HG03175 (cell line): ENCODE results near the gene PCYT1A.
"Not testable (repeated sequence)": the region's sequence is repeated elsewhere in the genome, so short reads cannot be mapped to it uniquely, and the experiment has no call there.

ENCODE experiments used
- ATAC-seq: cut with Tn5 transposase; IDR thresholded peaks from one replicate; pipeline ENCODE4 v1.9.1; 2021; ENCODE audit warnings: mild to moderate bottlenecking, moderate library complexity; ENCODE audit not compliant: unreplicated experiment

PCYT1A gene

GRCh38 chr3:196287440-196288140 lies at the start of gene PCYT1A:
PCYT1A (minus strand) TSS chr3:196287726; CDS start chr3:196270531, 17,195 bp downstream.
- ATAC-seq = peak; percentile 79

- ATAC-seq = no peak
Measured at GRCh38 chr3:196336319-196337145, 49.0 kb upstream of the PCYT1A start.

- no peak for ATAC-seq
Measured at GRCh38 chr3:196335503-196335948, 48.0 kb upstream of the PCYT1A start.

- no peak for ATAC-seq
Measured at GRCh38 chr3:196334982-196335381, 47.5 kb upstream of the PCYT1A start.

GRCh38 chr3:196332168-196332567 lies 44.6 kb upstream of the PCYT1A start:
- no peak for ATAC-seq

GRCh38 chr3:196327405-196327804 lies 39.9 kb upstream of the PCYT1A start:
- no peak for ATAC-seq

GRCh38 chr3:196326936-196327335 lies 39.4 kb upstream of the PCYT1A start:
- no peak for ATAC-seq

GRCh38 chr3:196323691-196324090 lies 36.2 kb upstream of the PCYT1A start:
- ATAC-seq = no peak

- no peak for ATAC-seq
Measured at GRCh38 chr3:196323016-196323415, 35.5 kb upstream of the PCYT1A start.

- ATAC-seq = no peak
Measured at GRCh38 chr3:196321162-196321561, 33.6 kb upstream of the PCYT1A start.

DNA sequence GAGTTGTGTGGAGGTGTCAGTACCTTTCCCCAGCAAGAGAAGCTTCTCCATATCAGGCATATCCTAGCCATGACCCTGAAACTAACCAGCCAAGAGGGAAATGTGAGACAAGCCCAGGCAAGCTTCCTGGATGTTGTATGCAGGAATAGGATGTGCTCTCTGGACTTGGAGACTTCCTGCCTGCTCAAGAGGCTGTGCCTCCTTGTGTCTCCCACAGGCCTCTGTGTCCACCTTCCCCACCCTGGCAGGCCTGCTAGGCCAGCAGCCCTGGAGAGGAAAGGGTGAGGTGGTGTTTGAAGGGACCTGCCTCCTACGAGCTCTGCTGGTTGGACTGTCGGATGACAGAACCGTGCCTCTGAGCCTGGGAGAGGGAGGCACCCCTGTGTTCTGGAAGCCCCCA lies 32.6 kb upstream of the PCYT1A start:
- ATAC-seq = no peak

GRCh38 chr3:196317687-196318467 lies 30.4 kb upstream of the PCYT1A start, which contains the start of gene DYNLT2B:
DYNLT2B (minus strand) TSS chr3:196318240; CDS start chr3:196318152, 88 bp downstream.
- peak; percentile 86 for ATAC-seq

DNA sequence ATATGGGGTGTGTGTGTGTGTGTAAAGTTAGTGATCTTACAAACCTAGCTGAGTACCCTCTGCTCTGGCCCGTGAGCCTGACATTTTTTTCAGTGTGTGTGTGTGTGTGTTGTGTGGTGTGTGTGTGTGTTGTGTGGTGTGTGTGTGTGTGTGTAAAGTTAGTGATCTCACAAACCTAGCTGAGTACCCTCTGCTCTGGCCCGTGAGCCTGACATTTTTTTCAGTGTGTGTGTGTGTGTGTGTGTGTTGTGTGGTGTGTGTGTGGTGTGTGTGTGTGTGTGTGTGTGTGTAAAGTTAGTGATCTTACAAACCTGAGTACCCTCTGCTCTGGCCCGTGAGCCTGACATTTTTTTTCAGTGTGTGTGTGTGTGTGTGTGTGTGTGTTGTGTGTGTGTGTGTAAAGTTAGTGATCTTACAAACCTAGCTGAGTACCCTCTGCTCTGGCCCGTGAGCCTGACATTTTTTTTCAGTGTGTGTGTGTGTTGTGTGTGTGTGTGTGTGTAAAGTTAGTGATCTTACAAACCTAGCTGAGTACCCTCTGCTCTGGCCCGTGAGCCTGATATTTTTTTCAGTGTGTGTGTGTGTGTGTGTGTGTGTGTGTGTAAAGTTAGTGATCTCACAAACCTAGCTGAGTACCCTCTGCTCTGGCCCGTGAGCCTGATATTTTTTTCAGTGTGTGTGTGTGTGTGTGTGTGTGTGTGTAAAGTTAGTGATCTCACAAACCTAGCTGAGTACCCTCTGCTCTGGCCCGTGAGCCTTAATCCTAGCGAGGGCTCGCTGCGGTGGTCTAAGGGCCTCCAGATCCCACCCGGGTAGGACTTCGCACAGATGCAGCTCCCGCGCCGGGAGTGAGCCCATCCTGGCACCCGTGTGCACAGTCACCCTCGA lies 29.5 kb upstream of the PCYT1A start:
- peak; percentile 37 for ATAC-seq

DNA sequence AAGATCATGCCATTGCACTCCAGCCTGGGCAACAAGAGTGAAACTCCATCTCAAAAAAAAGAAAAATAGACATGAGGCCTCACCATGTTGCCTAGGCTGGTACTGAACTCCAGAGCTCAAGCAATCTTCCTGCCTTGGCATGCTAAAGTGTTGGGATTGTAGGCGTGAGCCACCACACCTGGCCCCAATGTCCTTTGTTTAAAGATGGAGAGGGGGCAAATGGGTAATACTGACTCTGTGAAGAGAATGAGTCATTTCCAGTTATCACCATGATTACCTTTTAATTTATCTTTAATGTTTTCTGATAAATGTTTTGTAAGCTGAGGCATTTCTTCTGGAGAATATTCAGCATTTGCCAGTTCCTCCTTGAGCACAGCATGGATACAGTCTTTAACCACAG lies 28.3 kb upstream of the PCYT1A start:
- ATAC-seq = no peak

DNA sequence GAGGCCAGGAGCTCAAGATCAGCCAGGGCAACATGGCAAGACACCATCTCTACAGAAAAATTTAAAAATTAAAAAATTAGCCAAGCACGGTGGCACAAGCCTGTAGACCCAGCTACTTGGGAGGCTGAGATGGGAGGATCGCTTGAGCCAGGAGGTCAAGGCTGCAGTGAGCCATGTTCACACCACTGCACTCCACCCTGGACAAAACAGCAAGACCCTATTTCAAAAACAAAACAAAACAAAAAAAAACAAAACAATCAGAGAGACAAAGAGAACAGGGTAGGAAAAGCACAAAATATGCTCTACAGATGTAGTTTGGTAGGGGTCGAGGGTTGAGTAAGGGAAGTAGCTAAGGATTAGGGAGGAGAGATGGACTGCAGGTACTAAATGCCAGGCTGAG lies 27.1 kb upstream of the PCYT1A start:
- no peak for ATAC-seq

DNA sequence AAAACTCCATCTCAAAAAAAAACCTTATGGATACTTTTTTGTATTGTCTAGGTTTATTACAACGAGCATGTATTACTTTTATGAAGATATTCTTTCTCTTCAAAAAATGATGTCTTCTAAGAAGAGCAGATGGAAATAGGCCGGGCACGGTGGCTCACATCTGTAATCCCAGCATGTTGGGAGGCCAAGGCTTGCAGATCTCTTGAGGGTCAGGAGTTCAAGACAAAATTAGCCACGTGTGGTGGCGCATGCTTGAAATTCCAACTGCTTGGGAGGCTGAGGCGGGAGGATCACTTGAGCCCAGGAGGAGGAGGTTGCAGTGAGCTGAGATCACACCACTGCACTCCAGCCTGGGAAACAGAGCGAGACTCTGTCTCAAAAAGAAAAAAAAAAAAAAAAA lies 26.6 kb upstream of the PCYT1A start:
- ATAC-seq = not testable (repeated sequence)

DNA sequence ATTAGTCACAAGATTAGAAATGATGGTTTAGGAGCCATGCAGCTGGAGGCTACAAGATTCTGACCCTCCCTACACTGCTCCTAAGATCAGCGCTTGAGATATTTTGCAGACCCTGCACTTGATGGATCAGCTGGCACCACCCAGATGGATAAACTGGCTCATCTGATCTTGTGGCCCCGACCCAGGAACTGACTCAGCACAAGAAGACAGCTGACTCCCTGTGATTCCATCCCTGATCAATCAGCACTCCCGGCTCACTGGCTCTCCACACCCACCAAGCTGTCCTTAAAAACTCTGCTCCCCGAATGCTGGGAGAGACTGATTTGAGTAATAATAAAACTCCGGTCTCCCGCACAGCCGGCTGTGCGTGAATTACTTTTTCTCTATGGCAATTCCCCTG lies 15.4 kb upstream of the PCYT1A start:
- not testable (repeated sequence) for ATAC-seq

DNA sequence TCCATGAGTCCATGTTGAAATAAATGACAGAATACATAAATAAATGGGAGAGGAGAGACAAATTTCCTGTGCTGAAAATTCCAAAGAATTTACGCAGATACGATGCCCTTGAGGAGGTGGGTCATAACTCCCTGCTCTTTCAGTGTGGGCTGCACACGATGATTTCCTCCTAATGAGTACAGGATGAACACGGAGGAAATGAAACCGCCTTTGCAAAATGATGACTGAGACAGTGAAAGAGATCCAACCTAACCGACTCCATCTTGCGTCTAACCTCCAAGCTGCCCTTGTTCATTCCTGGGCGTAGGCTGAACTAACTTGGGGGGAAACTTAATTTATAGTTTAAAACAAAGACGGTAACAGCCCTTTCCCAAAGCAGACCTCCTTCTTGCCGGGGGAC lies 15.0 kb upstream of the PCYT1A start:
- not testable (repeated sequence) for ATAC-seq

DNA sequence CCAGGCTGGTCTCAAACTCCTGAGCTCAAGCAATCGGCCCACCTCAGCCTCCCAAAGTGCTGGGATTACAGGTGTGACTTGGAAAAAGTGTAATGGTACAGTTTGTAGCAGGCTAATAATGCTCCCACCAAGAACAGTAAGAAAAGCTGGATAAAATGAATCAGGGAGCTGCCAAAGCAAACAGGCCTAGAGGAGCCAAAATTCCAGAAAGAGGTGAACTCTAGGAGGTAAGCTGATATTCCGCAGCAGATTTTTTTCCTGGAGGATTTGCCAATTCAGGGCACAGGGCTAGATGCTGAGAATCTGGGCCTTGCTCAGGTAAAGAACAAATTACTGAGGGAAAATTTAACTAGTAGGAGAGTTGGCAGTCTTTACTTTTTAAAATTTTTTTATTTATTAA lies 11.0 kb upstream of the PCYT1A start:
- no peak for ATAC-seq

DNA sequence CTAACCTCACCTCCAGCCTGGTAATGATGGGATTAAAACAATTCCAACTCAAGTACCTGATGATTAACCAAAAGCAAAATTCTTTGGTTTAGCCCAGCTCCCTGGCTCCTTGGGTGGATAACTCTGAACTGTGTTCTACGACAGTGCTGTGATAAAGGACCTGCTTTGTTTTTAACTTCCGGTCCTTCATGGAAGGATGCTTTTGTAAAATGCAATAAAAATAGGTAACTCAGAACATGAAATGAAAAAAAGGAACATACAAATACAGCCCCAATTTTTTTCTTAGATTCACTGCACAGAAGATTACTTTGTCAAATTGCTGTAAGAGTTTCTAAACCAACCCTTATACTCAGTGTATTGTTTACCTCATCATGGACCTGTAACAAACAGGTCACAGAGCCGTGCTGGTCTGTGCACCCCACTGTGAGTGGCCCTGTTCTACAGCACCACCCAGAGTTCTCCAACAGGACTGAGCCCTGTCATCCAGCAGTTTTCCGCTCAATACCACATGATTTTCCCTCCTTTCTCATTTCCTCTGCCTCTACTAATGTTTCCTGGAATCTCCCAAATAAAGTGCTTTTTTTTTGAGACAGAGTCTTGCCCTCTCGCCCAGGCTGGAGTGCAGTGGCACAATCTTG lies 4.9 kb upstream of the PCYT1A start:
- ATAC-seq = peak; percentile 60
